Neural progenitor cell (in vitro differentiated cells): Measurements from ENCODE around the gene ACTA1. TPM values are rescaled to one million over a fixed set of nuclear protein-coding genes. Genes with fewer than 3 reads are reported as not detected.
A peak's percentile ranks its signal among the peaks of the same experiment; 100 is the strongest.

ENCODE experiments used
- DNase-seq: peaks from one replicate; pipeline ENCODE4 v3.0.0-alpha.2; 2016; ENCODE audit warnings: low spot score
- H2AFZ ChIP-seq: fragments of 200-600 bp; sonication (generic); replicated peaks from 2 replicates; pipeline ENCODE4 v1.6.1; 2016; ENCODE audit warnings: antibody characterized with exemption
- H3F3A ChIP-seq: fragments of 200-600 bp; sonication (generic); 2 replicates; pipeline ENCODE4 v1.6.1; 2016; ENCODE audit warnings: antibody characterized with exemption, low read depth
- H3K27ac ChIP-seq: fragments of 200-600 bp; sonication (generic); 2 replicates; pipeline ENCODE4 v1.5.1; 2016; ENCODE audit warnings: mild to moderate bottlenecking
- H3K27me3 ChIP-seq: fragments of 200-600 bp; sonication (generic); 2 replicates; pipeline ENCODE4 v1.6.1; 2016; ENCODE audit warnings: mild to moderate bottlenecking, moderate library complexity
- H3K36me3 ChIP-seq: fragments of 200-600 bp; sonication (generic); 2 replicates; pipeline ENCODE4 v1.5.1; 2016
- H3K4me1 ChIP-seq: fragments of 200-600 bp; sonication (generic); 2 replicates; pipeline ENCODE4 v1.6.1; 2016; ENCODE audit warnings: mixed run types
- H3K4me2 ChIP-seq: fragments of 200-600 bp; sonication (generic); 2 replicates; pipeline ENCODE4 v1.6.1; 2016
- H3K4me3 ChIP-seq: fragments of 200-600 bp; sonication (generic); 2 replicates; pipeline ENCODE4 v1.5.1; 2016
- H3K79me2 ChIP-seq: fragments of 200-600 bp; sonication (generic); 2 replicates; pipeline ENCODE4 v1.6.1; 2016; ENCODE audit warnings: low read depth
- H3K9ac ChIP-seq: fragments of 200-600 bp; sonication (generic); 2 replicates; pipeline ENCODE4 v1.6.1; 2016
- H3K9me3 ChIP-seq: fragments of 200-600 bp; sonication (generic); 2 replicates; pipeline ENCODE4 v1.5.1; 2016; ENCODE audit warnings: low read depth
- H4K20me1 ChIP-seq: fragments of 200-600 bp; sonication (generic); 2 replicates; pipeline ENCODE4 v1.6.1; 2016; ENCODE audit warnings: low read depth
- H3K27ac Mint-ChIP-seq: 3 replicates; pipeline ENCODE4 v1.8.0; 2021; ENCODE audit warnings: mixed read lengths
- H3K27me3 Mint-ChIP-seq: 2 replicates; pipeline ENCODE4 v1.8.0; 2022; ENCODE audit warnings: low read depth, mild to moderate bottlenecking, inconsistent platforms, moderate library complexity, mixed read lengths; ENCODE audit not compliant: insufficient read depth
- H3K36me3 Mint-ChIP-seq: 3 replicates; pipeline ENCODE4 v1.8.0; 2021; ENCODE audit warnings: mixed read lengths
- H3K4me1 Mint-ChIP-seq: 3 replicates; pipeline ENCODE4 v1.8.0; 2021; ENCODE audit warnings: mixed read lengths
- H3K4me3 Mint-ChIP-seq: 3 replicates; pipeline ENCODE4 v1.8.0; 2021; ENCODE audit warnings: mild to moderate bottlenecking, moderate library complexity, mixed read lengths
- H3K9me3 Mint-ChIP-seq: 3 replicates; pipeline ENCODE4 v1.8.0; 2020; ENCODE audit warnings: mixed read lengths
- EZH2 ChIP-seq: fragments of 200-600 bp; sonication (generic); IDR thresholded peaks from 2 replicates; pipeline ENCODE4 v1.6.1; 2017; ENCODE audit warnings: antibody characterized with exemption, mild to moderate bottlenecking, moderate library complexity
- EZH2phosphoT487 ChIP-seq: fragments of 200-600 bp; sonication (generic); IDR thresholded peaks from 2 replicates; pipeline ENCODE4 v1.6.1; 2017; ENCODE audit warnings: antibody characterized with exemption
- total RNA-seq: library from RNA; depleted of rRNA; stranded (reverse); fragments of >200 nt; gene quantifications from 2 replicates; pipeline ENCODE4 v1.2.3, GENCODE V29; 2015; ENCODE audit warnings: low replicate concordance
- TF ChIP-seq, protein P1 (sequence below): fragments of 200-600 bp; sonication (generic); IDR thresholded peaks from 2 replicates; pipeline ENCODE4 v1.5.1; 2017; ENCODE audit warnings: antibody characterized with exemption, mild to moderate bottlenecking

ACTA1 gene
- total RNA-seq, 1 donor from 2014 or later, result 1.2 TPM

- Histone ChIP-seq H3K4me2 (no peak overlapping the region), H3F3A (peaks cover 3% of the 10 kb centered on the region), H3K9me3 (no peaks in the 10 kb centered on the region), H3K79me2 (no peaks in the 10 kb centered on the region), H3K36me3 (no peaks in the 10 kb centered on the region), H3K4me1 (peaks cover 35% of the 10 kb centered on the region), H2AFZ (no peak overlapping the region), H4K20me1 (peaks cover 18% of the 10 kb centered on the region), H3K4me3 (no peak overlapping the region), H3K27me3 (peaks cover 56% of the 10 kb centered on the region), H3K27ac (no peak overlapping the region), H3K9ac (no peak overlapping the region)
- DNase-seq, result peak; percentile 18
- peaks cover under 1% of the 10 kb centered on the region for H3K9me3 Mint-ChIP-seq
- TF ChIP-seq EZH2 (no peak), EZH2phosphoT487 (no peak)
- TF ChIP-seq, protein P1, sequence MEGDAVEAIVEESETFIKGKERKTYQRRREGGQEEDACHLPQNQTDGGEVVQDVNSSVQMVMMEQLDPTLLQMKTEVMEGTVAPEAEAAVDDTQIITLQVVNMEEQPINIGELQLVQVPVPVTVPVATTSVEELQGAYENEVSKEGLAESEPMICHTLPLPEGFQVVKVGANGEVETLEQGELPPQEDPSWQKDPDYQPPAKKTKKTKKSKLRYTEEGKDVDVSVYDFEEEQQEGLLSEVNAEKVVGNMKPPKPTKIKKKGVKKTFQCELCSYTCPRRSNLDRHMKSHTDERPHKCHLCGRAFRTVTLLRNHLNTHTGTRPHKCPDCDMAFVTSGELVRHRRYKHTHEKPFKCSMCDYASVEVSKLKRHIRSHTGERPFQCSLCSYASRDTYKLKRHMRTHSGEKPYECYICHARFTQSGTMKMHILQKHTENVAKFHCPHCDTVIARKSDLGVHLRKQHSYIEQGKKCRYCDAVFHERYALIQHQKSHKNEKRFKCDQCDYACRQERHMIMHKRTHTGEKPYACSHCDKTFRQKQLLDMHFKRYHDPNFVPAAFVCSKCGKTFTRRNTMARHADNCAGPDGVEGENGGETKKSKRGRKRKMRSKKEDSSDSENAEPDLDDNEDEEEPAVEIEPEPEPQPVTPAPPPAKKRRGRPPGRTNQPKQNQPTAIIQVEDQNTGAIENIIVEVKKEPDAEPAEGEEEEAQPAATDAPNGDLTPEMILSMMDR, result no peak
- peak overlapping the region; percentile 33 for H3K4me3 Mint-ChIP-seq
- H3K27ac Mint-ChIP-seq, result peak overlapping the region; percentile 87
- H3K27me3 Mint-ChIP-seq, result peaks cover 16% of the 10 kb centered on the region
- H3K4me1 Mint-ChIP-seq, result peaks cover 41% of the 10 kb centered on the region
- no peaks in the 10 kb centered on the region for H3K36me3 Mint-ChIP-seq
These were observed 24.1 kb downstream of the ACTA1 start for GRCh38 chr1:229409616-229410369.

DNA sequence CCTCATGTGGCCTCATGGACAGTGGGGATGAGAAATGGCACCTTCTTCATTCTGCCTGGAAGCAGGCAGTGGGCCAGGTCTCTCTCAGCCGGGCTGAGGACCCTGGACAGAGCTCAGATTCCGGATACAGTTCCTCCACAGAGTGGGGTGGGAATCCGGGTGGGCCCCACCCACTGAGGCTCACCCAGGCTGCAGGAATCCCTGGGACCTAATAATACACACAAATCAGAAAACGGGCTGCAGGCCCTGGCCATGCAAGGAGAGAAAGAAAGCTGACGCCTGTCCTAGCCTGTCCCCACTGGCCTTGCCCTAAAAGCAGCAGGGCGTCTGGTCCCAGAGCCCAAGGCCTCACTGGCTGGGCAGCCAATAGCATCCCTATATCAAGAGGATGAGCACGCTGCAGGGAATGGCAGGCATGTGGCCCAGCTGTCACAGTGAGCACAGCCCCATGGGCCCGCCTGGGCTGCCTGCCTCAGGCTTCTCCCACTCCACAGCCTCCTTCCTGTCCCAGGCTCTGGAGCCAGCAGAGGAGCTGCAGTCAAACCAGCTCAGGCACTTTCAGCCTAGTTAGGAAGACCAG lies 25.3 kb downstream of the ACTA1 start:
- peaks cover 18% of the 10 kb centered on the region for H4K20me1 ChIP-seq
- peaks cover 3% of the 10 kb centered on the region for H3F3A ChIP-seq
- H3K9me3 ChIP-seq, result no peaks in the 10 kb centered on the region
- DNase-seq, result peak; percentile 38
- H3K36me3 Mint-ChIP-seq, result no peaks in the 10 kb centered on the region
- no peak overlapping the region for H3K4me2 ChIP-seq
- H3K4me3 ChIP-seq, result no peak overlapping the region
- H3K9ac ChIP-seq, result no peak overlapping the region
- no peak overlapping the region for H3K27ac ChIP-seq
- H3K79me2 ChIP-seq, result no peaks in the 10 kb centered on the region
- H3K27me3 Mint-ChIP-seq, result peaks cover 18% of the 10 kb centered on the region
- H3K9me3 Mint-ChIP-seq, result peaks cover 4% of the 10 kb centered on the region
- H3K4me3 Mint-ChIP-seq, result no peak overlapping the region
- H3K36me3 ChIP-seq, result no peaks in the 10 kb centered on the region
- H3K27me3 ChIP-seq, result peaks cover 56% of the 10 kb centered on the region
- no peak for TF ChIP-seq EZH2phosphoT487
- TF ChIP-seq EZH2, result no peak
- TF ChIP-seq, protein P1, result no peak
- H2AFZ ChIP-seq, result no peak overlapping the region
- no peak overlapping the region for H3K27ac Mint-ChIP-seq
- peaks cover 35% of the 10 kb centered on the region for H3K4me1 ChIP-seq
- peaks cover 41% of the 10 kb centered on the region for H3K4me1 Mint-ChIP-seq

DNA sequence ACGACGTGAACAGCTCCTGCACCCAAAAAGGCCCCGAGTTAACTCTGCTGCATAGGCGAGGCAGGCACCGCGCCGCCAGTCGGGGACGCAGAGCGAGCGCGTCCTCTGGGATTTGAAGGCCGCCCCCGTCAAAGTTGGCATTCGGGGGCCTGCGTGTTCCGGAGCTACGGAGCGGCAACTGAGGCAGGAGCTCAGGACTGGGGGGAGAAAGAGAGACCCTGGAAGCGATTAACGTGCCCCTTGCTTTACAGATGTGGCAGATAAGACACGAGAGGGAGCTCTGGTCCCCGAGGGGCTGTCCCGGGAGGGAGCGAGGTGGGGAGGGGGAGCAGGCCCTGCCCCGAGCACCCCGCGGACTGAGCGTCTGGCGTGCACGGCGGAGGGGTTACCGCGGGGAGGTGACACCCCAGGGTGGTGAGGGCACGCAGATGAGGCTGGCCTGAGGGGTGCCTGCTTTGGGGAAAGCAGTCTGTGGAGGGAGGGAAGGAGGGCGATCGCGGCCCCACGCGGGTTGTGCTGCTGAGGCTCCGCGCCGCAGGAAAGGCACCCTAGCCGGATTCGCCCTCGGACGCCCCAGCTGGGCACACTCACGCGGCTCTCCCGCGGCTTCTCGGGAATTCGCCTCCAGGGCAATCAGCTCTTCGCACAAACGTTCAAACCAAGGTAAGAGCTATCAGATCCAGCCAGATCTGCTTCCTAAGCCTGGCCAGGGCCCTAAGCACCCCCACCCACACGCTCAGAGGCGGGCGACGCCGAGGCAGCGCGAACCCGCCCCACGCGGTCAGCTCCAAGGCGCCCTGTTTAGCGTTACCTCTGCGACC lies 26.5 kb downstream of the ACTA1 start:
- Histone ChIP-seq H3K79me2 (no peaks in the 10 kb centered on the region), H3K9me3 (no peaks in the 10 kb centered on the region), H3K4me2 (peak overlapping the region; percentile 85), H3F3A (peaks cover 3% of the 10 kb centered on the region), H4K20me1 (peaks cover 18% of the 10 kb centered on the region), H3K27ac (no peak overlapping the region), H3K4me1 (peaks cover 35% of the 10 kb centered on the region), H3K27me3 (peaks cover 56% of the 10 kb centered on the region), H3K4me3 (peak overlapping the region; percentile 46), H2AFZ (peak overlapping the region; percentile 78), H3K36me3 (no peaks in the 10 kb centered on the region), H3K9ac (no peak overlapping the region)
- Mint-ChIP-seq H3K4me1 (peaks cover 38% of the 10 kb centered on the region), H3K36me3 (no peaks in the 10 kb centered on the region), H3K27ac (peak overlapping the region; percentile 78), H3K27me3 (peaks cover 24% of the 10 kb centered on the region), H3K4me3 (peak overlapping the region; percentile 82), H3K9me3 (peaks cover 4% of the 10 kb centered on the region)
- no peak for TF ChIP-seq EZH2
- peak; percentile 45 for TF ChIP-seq EZH2phosphoT487
- TF ChIP-seq, protein P1, result peak; percentile 26
- peak; percentile 32 for DNase-seq
